Heart right ventricle (tissue), 16 donors: ENCODE data around the gene IL37. TPM values are rescaled to one million over a fixed set of nuclear protein-coding genes. Genes with fewer than 3 reads are reported as not detected.
"Not testable (repeated sequence)": the region's sequence is repeated elsewhere in the genome, so short reads cannot be mapped to it uniquely, and the experiment has no call there.

Source experiments
- ATAC-seq, 8 donors: fragments of 200-7000 bp; cut with Tn5 transposase; one replicate each; pipeline ENCODE4 v1.9.1; 2020; ENCODE audit warnings: mild to moderate bottlenecking in 8 of 8, moderate library complexity in 8 of 8, moderate number of reproducible peaks in 1 of 8
- DNase-seq, 2 donors: peaks; one replicate each; pipeline ENCODE4 v3.0.0-alpha.2; 2020
- H3K27ac ChIP-seq, 10 donors: fragments of 200-600 bp; sonication (generic) in 2 of 10; one replicate each; pipeline versions ENCODE4 v1.5.0 to v1.8.0; 2020 to 2022; ENCODE audit warnings: mild to moderate bottlenecking in 3 of 10
- H3K27me3 ChIP-seq, 7 donors: fragments of 200-600 bp; one replicate each; pipeline ENCODE4 v1.8.0; 2021 to 2022; ENCODE audit warnings: mild to moderate bottlenecking in 2 of 7
- H3K36me3 ChIP-seq, 9 donors: fragments of 200-600 bp; sonication (generic) in 1 of 9; one replicate each; pipeline versions ENCODE4 v1.5.0 to v1.8.0; 2020 to 2022; ENCODE audit warnings: mild to moderate bottlenecking in 2 of 9
- H3K4me1 ChIP-seq, 9 donors: fragments of 200-600 bp; sonication (generic) in 1 of 9; one replicate each; pipeline versions ENCODE4 v1.5.0 to v1.8.0; 2020 to 2022; ENCODE audit warnings: mild to moderate bottlenecking in 4 of 9
- H3K4me3 ChIP-seq, 10 donors: fragments of 200-600 bp; sonication (generic) in 2 of 10; one replicate each; pipeline versions ENCODE4 v1.5.0 to v1.8.0; 2020 to 2022; ENCODE audit warnings: mild to moderate bottlenecking in 7 of 10, moderate library complexity in 2 of 10
- H3K9me3 ChIP-seq, 11 donors: fragments of 200-600 bp in 10 of 11; sonication (generic) in 2 of 11; one replicate each; pipeline versions ENCODE4 v1.5.0 to v1.8.0; 2013 to 2022; ENCODE audit warnings: mild to moderate bottlenecking in 2 of 11, control low read depth in 1 of 11, moderate library complexity in 1 of 11
- WGBS, 2 donors: extraction: QIAGEN DNeasy Blood & Tissue Kit; methylation state at CpG; one replicate each; pipeline ENCODE4 v1.1.7; 2013; ENCODE audit warnings: inconsistent platforms in 1 of 2; 5-methylcytosine and 5-hydroxymethylcytosine counted together
- intact Hi-C, 10 donors: fragments of 100-400 bp; cut with DNase I; formaldehyde crosslinking; loops; one replicate each; pipeline versions ENCODE4 v1.11.1 to v1.14.2; 2022
- polyA plus RNA-seq, 2 donors: library from polyadenylated mRNA; stranded (reverse); fragments of 200-250 nt; gene quantifications; one replicate each; pipeline ENCODE4 v1.2.3, GENCODE V29; 2013
- total RNA-seq, 10 donors: library from RNA; stranded (reverse); fragmentation: NEBNext Ultra II Directional in 3 of 10; extraction: Animal tissue kit (Norgen Biotek cat#: 25700) in 3 of 10; gene quantifications; one replicate each; pipeline versions ENCODE4 v1.2.1 to v1.2.4, GENCODE V29; 2021 to 2023
- TF ChIP-seq, protein P1 (sequence below), 9 donors: fragments of 200-600 bp; sonication (generic) in 2 of 9; IDR thresholded peaks; one replicate each; pipeline versions ENCODE4 v1.5.0 to v1.8.0; 2021 to 2022; ENCODE audit warnings: antibody characterized with exemption in 9 of 9, mild to moderate bottlenecking in 5 of 9, moderate library complexity in 1 of 9
- donor health status: Arrhythmogenic right ventricular cardiomyopathy.
- donor health status: ischemic (EF 13 %, LVEDD 7.1; RV severe dilation, severe dysfunction).
- donor health status: healthy with polysubstance abuse.
- donor health status: DM: no; HTN: yes; CAD: no.
- donor health status: DM: no; HTN: no; CAD: no.
- donor health status: ischemic (EF 25% LVEDD 6.9; RV normal size, moderate dysfunction).
- donor health status: ischemic (EF 25% LVEDD 5.7; RV mildly dilated, moderate dysfunction).
- donor health status: healthy.
- donor health status: DM: yes; HTN: yes; CAD: no.
- donor health status: Ischemic cardiomyopathy.
- donor health status: ischemic (EF 35%, LVEDD 5.7; RV mildly dilated, moderate dysfunction).
- donor health status: nonischemic (EF 11% LVEDD 7.7; RV severe dilation, severe dysfunction).
- donor health status: DM: yes; HTN: yes; CAD: no.
- donor health status: PGD.
- donor health status: ischemic (EF 29% LVEDD 5.4; RV normal size, mild dysfunction).
- donor health status: nonischemic (EF 23%, LVEDD 6.1; RV moderate dilation, normal function).

The IL37 gene
- total and polyA plus RNA-seq, 12 donors: not detected

DNA sequence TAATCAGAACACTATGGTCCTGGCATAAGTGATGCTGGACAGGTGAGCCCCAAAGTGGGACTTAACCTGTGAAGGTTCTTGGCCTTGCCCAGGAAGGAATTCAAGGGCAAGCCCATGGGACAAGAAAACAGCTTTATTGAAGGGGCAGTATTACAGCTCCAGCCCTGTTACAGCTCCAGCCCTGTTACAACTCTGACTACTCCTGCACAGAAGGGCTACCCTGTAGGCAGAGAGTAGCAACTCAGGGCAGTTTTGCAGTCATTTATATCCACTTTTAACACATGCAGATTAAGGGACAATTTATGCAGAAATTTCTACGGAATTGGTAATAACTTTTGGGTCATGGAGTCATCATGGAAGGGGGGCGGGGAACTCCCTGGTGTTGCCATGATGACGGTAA is 15.7 kb downstream of the IL37 start:
- Histone ChIP-seq H3K27me3 (peaks cover 0 to 27% (median 14%) of the 10 kb centered on the region in 7 donors), H3K4me3 (no peak overlapping the region), H3K4me1 (no peaks in the 10 kb centered on the region), H3K36me3 (no peaks in the 10 kb centered on the region), H3K9me3 (no peaks in the 10 kb centered on the region), H3K27ac (no peak overlapping the region)
- DNase-seq: no peak
- intact Hi-C loops: no loop called here
- no peak for ATAC-seq
- TF ChIP-seq, protein P1, sequence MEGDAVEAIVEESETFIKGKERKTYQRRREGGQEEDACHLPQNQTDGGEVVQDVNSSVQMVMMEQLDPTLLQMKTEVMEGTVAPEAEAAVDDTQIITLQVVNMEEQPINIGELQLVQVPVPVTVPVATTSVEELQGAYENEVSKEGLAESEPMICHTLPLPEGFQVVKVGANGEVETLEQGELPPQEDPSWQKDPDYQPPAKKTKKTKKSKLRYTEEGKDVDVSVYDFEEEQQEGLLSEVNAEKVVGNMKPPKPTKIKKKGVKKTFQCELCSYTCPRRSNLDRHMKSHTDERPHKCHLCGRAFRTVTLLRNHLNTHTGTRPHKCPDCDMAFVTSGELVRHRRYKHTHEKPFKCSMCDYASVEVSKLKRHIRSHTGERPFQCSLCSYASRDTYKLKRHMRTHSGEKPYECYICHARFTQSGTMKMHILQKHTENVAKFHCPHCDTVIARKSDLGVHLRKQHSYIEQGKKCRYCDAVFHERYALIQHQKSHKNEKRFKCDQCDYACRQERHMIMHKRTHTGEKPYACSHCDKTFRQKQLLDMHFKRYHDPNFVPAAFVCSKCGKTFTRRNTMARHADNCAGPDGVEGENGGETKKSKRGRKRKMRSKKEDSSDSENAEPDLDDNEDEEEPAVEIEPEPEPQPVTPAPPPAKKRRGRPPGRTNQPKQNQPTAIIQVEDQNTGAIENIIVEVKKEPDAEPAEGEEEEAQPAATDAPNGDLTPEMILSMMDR (IDR thresholded peaks at IDR 0.05): no peak
- WGBS, 2 donors: 88 to 89% methylated on average over 3 of the region's 3 CpGs

DNA sequence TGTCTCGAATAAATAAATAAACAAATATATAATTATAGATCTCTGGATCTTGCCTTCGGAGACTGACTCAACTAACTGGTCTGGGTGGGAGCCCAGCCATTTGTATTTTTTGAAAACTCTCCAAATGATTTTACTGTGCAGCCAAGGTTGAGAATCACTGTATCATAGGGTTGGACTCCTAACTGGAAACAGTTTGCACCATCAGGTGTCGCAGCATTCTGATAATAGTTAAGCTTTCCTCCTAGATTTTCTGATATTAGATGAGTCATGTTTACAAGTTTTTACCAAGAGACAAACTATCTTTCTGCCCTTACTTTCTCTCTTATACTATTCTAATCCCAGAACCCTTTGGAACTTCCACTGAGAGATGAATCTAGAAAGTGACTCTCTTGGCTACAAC is 16.8 kb downstream of the IL37 start:
- H3K4me1 ChIP-seq: no peaks in the 10 kb centered on the region
- intact Hi-C loops: no loop called here
- H3K9me3 ChIP-seq: no peaks in the 10 kb centered on the region
- H3K4me3 ChIP-seq: no peak overlapping the region
- H3K27me3 ChIP-seq: peaks cover 0 to 27% (median 14%) of the 10 kb centered on the region in 7 donors
- 78 to 86% methylated on average over 3 of the region's 3 CpGs for WGBS, 2 donors
- no peak overlapping the region for H3K27ac ChIP-seq
- H3K36me3 ChIP-seq: no peaks in the 10 kb centered on the region
- ATAC-seq (no peak), DNase-seq (no peak)
- TF ChIP-seq, protein P1 (IDR thresholded peaks at IDR 0.05): no peak

DNA sequence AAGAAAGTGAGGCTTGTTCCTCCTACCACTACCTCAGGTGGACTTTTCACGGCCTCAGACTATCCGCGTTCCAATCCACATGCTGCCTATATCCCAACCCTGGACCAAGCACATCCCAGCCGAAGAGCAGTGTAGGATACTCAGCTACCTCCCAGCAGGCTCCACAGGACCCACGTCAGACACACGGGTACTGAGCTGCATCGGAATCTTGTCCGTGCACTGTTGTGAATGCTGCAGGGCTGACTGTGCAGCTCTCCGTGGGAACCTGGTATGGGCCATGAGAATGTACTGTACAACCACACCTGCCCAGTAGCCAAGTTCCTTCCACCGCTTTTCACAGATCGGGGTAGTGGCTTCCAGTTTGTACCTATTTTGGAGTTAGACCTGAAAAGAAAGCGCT is 22.3 kb downstream of the IL37 start:
- Histone ChIP-seq H3K27me3 (peaks cover 0 to 17% (median 10%) of the 10 kb centered on the region in 7 donors), H3K9me3 (no peaks in the 10 kb centered on the region), H3K27ac (no peak overlapping the region), H3K4me1 (no peaks in the 10 kb centered on the region), H3K4me3 (no peak overlapping the region), H3K36me3 (no peaks in the 10 kb centered on the region)
- intact Hi-C loops: no loop called here
- 93 to 95% methylated on average over 12 of the region's 12 CpGs for WGBS, 2 donors
- DNase-seq (no peak), ATAC-seq (no peak)
- TF ChIP-seq, protein P1 (IDR thresholded peaks at IDR 0.05): no peak

DNA sequence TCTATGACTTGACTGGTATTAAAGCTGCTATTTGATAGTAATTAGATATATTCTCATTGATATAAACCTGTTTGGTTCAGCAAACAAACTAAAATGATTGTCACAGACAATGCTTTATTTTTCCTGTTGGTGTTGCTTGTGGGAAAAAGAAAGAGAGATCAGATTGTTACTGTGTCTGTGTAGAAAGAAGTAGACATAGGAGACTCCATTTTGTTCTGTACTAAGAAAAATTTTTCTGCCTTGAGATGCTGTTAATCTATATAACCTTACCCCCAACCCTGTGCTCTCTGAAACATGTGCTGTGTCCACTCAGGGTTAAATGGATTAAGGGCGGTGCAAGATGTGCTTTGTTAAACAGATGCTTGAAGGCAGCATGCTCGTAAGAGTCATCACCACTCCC is 23.2 kb downstream of the IL37 start:
- H3K27ac ChIP-seq, intact Hi-C loops, H3K36me3 ChIP-seq, H3K9me3 ChIP-seq, ATAC-seq, H3K4me1 ChIP-seq, DNase-seq, H3K4me3 ChIP-seq: not testable (repeated sequence)
- peaks cover 0 to 18% (median 4%) of the 10 kb centered on the region in 7 donors for H3K27me3 ChIP-seq
- WGBS, 2 donors: 30 to 37% methylated on average over 2 of the region's 2 CpGs

DNA sequence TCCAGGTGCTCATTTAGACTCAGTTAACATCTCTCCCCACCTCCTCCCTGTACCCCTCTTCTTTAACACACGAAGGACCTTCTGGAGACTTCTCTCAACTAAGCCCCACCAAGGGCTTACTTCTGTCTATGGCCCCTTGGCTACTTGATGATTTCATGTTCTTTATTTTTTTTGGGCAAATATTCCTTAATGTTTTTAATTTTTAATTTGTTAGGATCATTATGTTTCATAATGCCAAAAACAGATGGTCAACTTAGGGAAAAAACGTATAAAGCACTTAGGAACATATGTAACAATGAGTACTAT is 25.9 kb downstream of the IL37 start:
- ATAC-seq (no peak), DNase-seq (no peak)
- H3K27ac ChIP-seq: no peak overlapping the region
- no peaks in the 10 kb centered on the region for H3K36me3 ChIP-seq
- no peaks in the 10 kb centered on the region for H3K4me1 ChIP-seq
- intact Hi-C loops: no loop called here
- TF ChIP-seq, protein P1 (IDR thresholded peaks at IDR 0.05): no peak
- 73 to 77% methylated on average over 2 of the region's 2 CpGs for WGBS, 2 donors
- H3K4me3 ChIP-seq: no peak overlapping the region
- H3K9me3 ChIP-seq: no peaks in the 10 kb centered on the region
- peaks cover 0 to 15% (median 0%) of the 10 kb centered on the region in 7 donors for H3K27me3 ChIP-seq
